Kidney capillary endothelial cell (primary cell): ENCODE measurements around the gene APBA2.

Source experiments
- DNase-seq: peaks from one replicate; pipeline ENCODE4 v3.0.0-alpha.2; 2018; ENCODE audit warnings: low spot score

APBA2 gene

GRCh38 chr15:29058903-29059539, 173.2 kb downstream of the APBA2 start:
- no peak for DNase-seq

- DNase-seq = no peak
Measured at GRCh38 chr15:29059871-29060640, 174.3 kb downstream of the APBA2 start.

- DNase-seq = no peak
Measured at GRCh38 chr15:29061746-29062145, 176.0 kb downstream of the APBA2 start.

- no peak for DNase-seq
Measured at GRCh38 chr15:29062179-29062591, 176.4 kb downstream of the APBA2 start.

GRCh38 chr15:29062626-29063025, 176.9 kb downstream of the APBA2 start:
- DNase-seq = no peak

GRCh38 chr15:29063646-29064045, 177.9 kb downstream of the APBA2 start:
- no peak for DNase-seq

GRCh38 chr15:29064290-29064689, 178.5 kb downstream of the APBA2 start:
- DNase-seq = no peak

GRCh38 chr15:29064731-29065130, 179.0 kb downstream of the APBA2 start:
- no peak for DNase-seq

- DNase-seq = no peak
Measured at GRCh38 chr15:29065571-29065970, 179.8 kb downstream of the APBA2 start.

- DNase-seq = no peak
Measured at GRCh38 chr15:29066310-29066709, 180.5 kb downstream of the APBA2 start.

GRCh38 chr15:29066838-29067237, 181.1 kb downstream of the APBA2 start:
- no peak for DNase-seq

GRCh38 chr15:29067949-29068348, 182.2 kb downstream of the APBA2 start:
- DNase-seq = no peak

- DNase-seq = peak; percentile 1
Measured at GRCh38 chr15:29070471-29071231, 184.9 kb downstream of the APBA2 start.

GRCh38 chr15:29071232-29071881, 185.6 kb downstream of the APBA2 start:
- DNase-seq = no peak

GRCh38 chr15:29071882-29072273, 186.1 kb downstream of the APBA2 start:
- DNase-seq = no peak

GRCh38 chr15:29072444-29072843, 186.7 kb downstream of the APBA2 start:
- no peak for DNase-seq

- DNase-seq = peak; percentile 83
Measured at GRCh38 chr15:29074045-29074444, 188.3 kb downstream of the APBA2 start.

GRCh38 chr15:29078541-29078940, 192.8 kb downstream of the APBA2 start:
- DNase-seq = no peak

- DNase-seq = no peak
Measured at GRCh38 chr15:29079479-29079878, 193.7 kb downstream of the APBA2 start.

- DNase-seq = no peak
Measured at GRCh38 chr15:29081781-29082180, 196.0 kb downstream of the APBA2 start.

- no peak for DNase-seq
Measured at GRCh38 chr15:29083161-29083560, 197.4 kb downstream of the APBA2 start.

- no peak for DNase-seq
Measured at GRCh38 chr15:29083858-29084257, 198.1 kb downstream of the APBA2 start.
